GM23338 (cell line): ENCODE measurements around the gene PLPPR3. TPM values are rescaled to one million over a fixed set of nuclear protein-coding genes. Genes with fewer than 3 reads are reported as not detected.

Source experiments
- ATAC-seq: fragments of 200-7000 bp; cut with Tn5 transposase; 3 replicates; pipeline ENCODE4 v1.9.1; 2020
- DNase-seq: peaks from one replicate; pipeline ENCODE4 v3.0.0-alpha.2; 2015; ENCODE audit warnings: low spot score
- H2AFZ ChIP-seq: fragments of 200-600 bp; sonication (generic); 2 replicates; pipeline ENCODE4 v1.8.0; 2016; ENCODE audit warnings: antibody characterized with exemption, mild to moderate bottlenecking, moderate library complexity
- H3F3A ChIP-seq: fragments of 200-600 bp; sonication (generic); replicated peaks from 2 replicates; pipeline ENCODE4 v1.8.0; 2017; ENCODE audit warnings: antibody characterized with exemption, mixed run types, low read depth
- H3K27ac ChIP-seq: fragments of 200-600 bp; sonication (generic); 2 replicates; pipeline ENCODE4 v1.6.1; 2016; ENCODE audit warnings: low read depth
- H3K27me3 ChIP-seq: fragments of 200-600 bp; sonication (generic); 2 replicates; pipeline ENCODE4 v1.8.0; 2016; ENCODE audit warnings: mild to moderate bottlenecking, mixed run types, moderate library complexity; ENCODE audit not compliant: insufficient read depth
- H3K36me3 ChIP-seq: fragments of 200-600 bp; sonication (generic); 2 replicates; pipeline ENCODE4 v1.8.0; 2016; ENCODE audit warnings: mild to moderate bottlenecking; ENCODE audit not compliant: insufficient read depth
- H3K4me1 ChIP-seq: fragments of 200-600 bp; sonication (generic); 2 replicates; pipeline ENCODE4 v1.8.0; 2016; ENCODE audit warnings: mild to moderate bottlenecking, moderate library complexity; ENCODE audit not compliant: insufficient read depth
- H3K4me2 ChIP-seq: fragments of 200-600 bp; sonication (generic); 2 replicates; pipeline ENCODE4 v1.7.1; 2017; ENCODE audit warnings: mixed run types
- H3K4me3 ChIP-seq: fragments of 200-600 bp; sonication (generic); 2 replicates; pipeline ENCODE4 v1.6.1; 2016; ENCODE audit warnings: mixed run types
- H3K79me2 ChIP-seq: fragments of 200-600 bp; sonication (generic); replicated peaks from 2 replicates; pipeline ENCODE4 v1.8.0; 2017; ENCODE audit warnings: mild to moderate bottlenecking; ENCODE audit not compliant: insufficient read depth
- H3K9me2 ChIP-seq: fragments of 200-600 bp; sonication (generic); 2 replicates; pipeline ENCODE4 v1.8.0; 2017; ENCODE audit not compliant: insufficient read depth
- H4K20me1 ChIP-seq: fragments of 200-600 bp; sonication (generic); replicated peaks from 2 replicates; pipeline ENCODE4 v1.8.0; 2017; ENCODE audit warnings: mild to moderate bottlenecking; ENCODE audit not compliant: insufficient read depth
- H3K27ac Mint-ChIP-seq: 2 replicates; pipeline ENCODE4 v1.8.0; 2020; ENCODE audit warnings: inconsistent platforms, mild to moderate bottlenecking, moderate library complexity, mixed read lengths
- H3K27me3 Mint-ChIP-seq: 3 replicates; pipeline ENCODE4 v1.8.0; 2022; ENCODE audit warnings: low read depth, mild to moderate bottlenecking, moderate library complexity, mixed read lengths, inconsistent platforms; ENCODE audit not compliant: insufficient read depth, poor library complexity
- H3K36me3 Mint-ChIP-seq: 3 replicates; pipeline ENCODE4 v1.8.0; 2021; ENCODE audit warnings: low read depth, mild to moderate bottlenecking, inconsistent platforms, moderate library complexity, mixed read lengths
- H3K4me1 Mint-ChIP-seq: 3 replicates; pipeline ENCODE4 v1.8.0; 2020; ENCODE audit warnings: mild to moderate bottlenecking, inconsistent platforms, mixed read lengths
- H3K4me3 Mint-ChIP-seq: 3 replicates; pipeline ENCODE4 v1.8.0; 2021; ENCODE audit warnings: moderate library complexity, mild to moderate bottlenecking, inconsistent platforms, mixed read lengths
- H3K9me3 Mint-ChIP-seq: 3 replicates; pipeline ENCODE4 v1.8.0; 2020; ENCODE audit warnings: moderate library complexity, mild to moderate bottlenecking, inconsistent platforms, mixed read lengths
- CREB1 ChIP-seq: fragments of 250-450 bp; sonication (Bioruptor Pico); IDR thresholded peaks from 2 replicates; pipeline ENCODE4 v1.5.0; 2020; ENCODE audit warnings: low read depth, mild to moderate bottlenecking, moderate library complexity
- CTCF ChIP-seq, 2 experiments: fragments of 200-600 bp in 1 of 2; sonication (generic) in 1 of 2; conservative IDR thresholded peaks; 2 replicates each; pipeline versions ENCODE4 v1.5.1 to v1.6.1; 2016 to 2017; ENCODE audit warnings: antibody characterized with exemption in 2 of 2, low read depth in 2 of 2, mild to moderate bottlenecking in 2 of 2, moderate library complexity in 1 of 2
- ETS1 ChIP-seq: IDR thresholded peaks from 2 replicates; pipeline ENCODE4 v1.6.1; 2016; ENCODE audit warnings: antibody characterized with exemption
- EZH2 ChIP-seq: fragments of 200-600 bp; sonication (generic); IDR thresholded peaks from one replicate; pipeline ENCODE4 v1.8.0; 2017; ENCODE audit warnings: antibody characterized with exemption, mild to moderate bottlenecking, low read depth; ENCODE audit not compliant: unreplicated experiment
- EZH2phosphoT487 ChIP-seq: fragments of 200-600 bp; sonication (generic); IDR thresholded peaks from one replicate; pipeline ENCODE4 v1.8.1; 2018; ENCODE audit warnings: antibody characterized with exemption; ENCODE audit not compliant: unreplicated experiment
- JUNB ChIP-seq: IDR thresholded peaks from one replicate; pipeline ENCODE4 v1.6.1; 2016; ENCODE audit warnings: antibody characterized with exemption; ENCODE audit not compliant: unreplicated experiment
- NANOG ChIP-seq: IDR thresholded peaks from 2 replicates; pipeline ENCODE4 v1.6.1; 2016; ENCODE audit warnings: antibody characterized with exemption, borderline replicate concordance
- POLR2AphosphoS5 ChIP-seq: IDR thresholded peaks from 2 replicates; pipeline ENCODE4 v1.6.1; 2016; ENCODE audit warnings: antibody characterized with exemption, low read depth
- REST ChIP-seq: IDR thresholded peaks from one replicate; pipeline ENCODE4 v1.6.1; 2018; ENCODE audit warnings: antibody characterized with exemption; ENCODE audit not compliant: unreplicated experiment
- STAT1 ChIP-seq: IDR thresholded peaks from one replicate; pipeline ENCODE4 v1.6.1; 2016; ENCODE audit warnings: antibody characterized with exemption; ENCODE audit not compliant: unreplicated experiment
- ZNF114 ChIP-seq: fragments of 250-450 bp; sonication (Bioruptor Pico); IDR thresholded peaks from 2 replicates; pipeline ENCODE4 v1.5.0; 2020; ENCODE audit warnings: mild to moderate bottlenecking, moderate library complexity
- ZNF331 ChIP-seq: fragments of 250-450 bp; sonication (Bioruptor Pico); IDR thresholded peaks from 2 replicates; pipeline ENCODE4 v1.5.0; 2020; ENCODE audit warnings: low read depth, mild to moderate bottlenecking, moderate library complexity
- ZNF462 ChIP-seq: fragments of 250-450 bp; sonication (Bioruptor Pico); IDR thresholded peaks from 2 replicates; pipeline ENCODE4 v1.5.0; 2020; ENCODE audit warnings: mild to moderate bottlenecking, moderate library complexity
- long read RNA-seq: library from polyadenylated mRNA; unstranded; transcript quantifications from one replicate; pipeline ENCODE4 v2.0.0, GENCODE V29; 2020; ENCODE audit not compliant: unreplicated experiment
- polyA plus RNA-seq: library from polyadenylated mRNA; unstranded; fragments of >200 nt; fragmentation: Nextera tagmentation; extraction: Ambion mirVana; gene quantifications from 2 replicates; pipeline ENCODE4 v1.2.1, GENCODE V29; 2016
- total RNA-seq: library from RNA; depleted of rRNA; stranded (reverse); fragments of >200 nt; shearing (Covaris generic); gene quantifications from 2 replicates; pipeline ENCODE4 v1.2.3, GENCODE V29; 2014; rRNA removed

PLPPR3 gene
- total RNA-seq (74.7 and 81.1 TPM in 2 replicates), polyA plus RNA-seq (13.6 and 14.8 TPM in 2 replicates)
- long read RNA-seq, partial matches to known transcripts: 0 of 1 reads
- long read RNA-seq, other reads (novel, unspliced or antisense): 0 of 1 reads

- peak; percentile 77 for DNase-seq
- peak; percentile 79 for ATAC-seq
- peaks cover 9% of the 10 kb centered on the region; the same call in 1 of the 2 replicates for H3K4me1 ChIP-seq
- H3K27me3 ChIP-seq: no peaks in the 10 kb centered on the region; the same call in 1 of the 2 replicates
- H3K27ac ChIP-seq: no peak within 1 kb of the TSS
- H2AFZ ChIP-seq: no peak within 1 kb of the TSS
- Mint-ChIP-seq H3K27me3 (peaks cover 7% of the 10 kb centered on the region), H3K36me3 (peaks cover 3% of the 10 kb centered on the region; the same call in 2 of the 3 replicates), H3K27ac (no peak within 1 kb of the TSS), H3K4me1 (peaks cover 6% of the 10 kb centered on the region; the same call in 2 of the 3 replicates), H3K4me3 (peak within 1 kb of the TSS; percentile 70), H3K9me3 (no peaks in the 10 kb centered on the region)
- H3F3A ChIP-seq: no peaks in the 10 kb centered on the region
- H3K4me2 ChIP-seq: peak within 1 kb of the TSS; percentile 81
- no peaks in the 10 kb centered on the region for H3K36me3 ChIP-seq
- H4K20me1 ChIP-seq: peaks cover 4% of the 10 kb centered on the region
- H3K4me3 ChIP-seq: peak within 1 kb of the TSS; percentile 84
- H3K79me2 ChIP-seq: peaks cover 22% of the 10 kb centered on the region
- no peaks in the 10 kb centered on the region for H3K9me2 ChIP-seq
- TF ChIP-seq EZH2phosphoT487: no peak
- TF ChIP-seq ZNF331 (CRISPR knock-in tag): no peak
- TF ChIP-seq NANOG: no peak
- TF ChIP-seq JUNB: no peak
- TF ChIP-seq CTCF (conservative IDR thresholded peaks at IDR 0.05; ENCODE audit: low read depth in 2 of 2): no peak
- no peak for TF ChIP-seq ETS1
- TF ChIP-seq POLR2AphosphoS5: no peak
- no peak for TF ChIP-seq EZH2
- no peak for TF ChIP-seq ZNF114 (CRISPR knock-in tag)
- TF ChIP-seq CREB1 (CRISPR knock-in tag): no peak
- no peak for TF ChIP-seq ZNF462
- TF ChIP-seq REST: no peak
- no peak for TF ChIP-seq STAT1
Measured at GRCh38 chr19:821825-822503, at the start of gene PLPPR3. PLPPR3 (minus strand) TSS chr19:821955; CDS start chr19:821559, 396 bp downstream.
